A673 (cell line): ENCODE data around the gene NUDT16.

Source experiments
- EZH2 ChIP-seq: fragments of 200-600 bp; sonication (generic); IDR thresholded peaks from 2 replicates; pipeline ENCODE4 v1.6.1; 2017; ENCODE audit warnings: borderline replicate concordance, low read depth, mild to moderate bottlenecking, mixed read lengths, antibody characterized with exemption, low read length; ENCODE audit not compliant: poor library complexity, severe bottlenecking
- TF ChIP-seq, protein P1 (sequence below): fragments of 300-800, 200-600 bp; sonication (generic); conservative IDR thresholded peaks from 2 replicates; pipeline ENCODE4 v1.5.1; 2017; ENCODE audit warnings: low read depth, mild to moderate bottlenecking, antibody characterized with exemption, low read length, moderate library complexity, mixed read lengths

GRCh38 chr3:131393868-131394267 lies 12.3 kb downstream of the NUDT16 start:
- TF ChIP-seq, protein P1, sequence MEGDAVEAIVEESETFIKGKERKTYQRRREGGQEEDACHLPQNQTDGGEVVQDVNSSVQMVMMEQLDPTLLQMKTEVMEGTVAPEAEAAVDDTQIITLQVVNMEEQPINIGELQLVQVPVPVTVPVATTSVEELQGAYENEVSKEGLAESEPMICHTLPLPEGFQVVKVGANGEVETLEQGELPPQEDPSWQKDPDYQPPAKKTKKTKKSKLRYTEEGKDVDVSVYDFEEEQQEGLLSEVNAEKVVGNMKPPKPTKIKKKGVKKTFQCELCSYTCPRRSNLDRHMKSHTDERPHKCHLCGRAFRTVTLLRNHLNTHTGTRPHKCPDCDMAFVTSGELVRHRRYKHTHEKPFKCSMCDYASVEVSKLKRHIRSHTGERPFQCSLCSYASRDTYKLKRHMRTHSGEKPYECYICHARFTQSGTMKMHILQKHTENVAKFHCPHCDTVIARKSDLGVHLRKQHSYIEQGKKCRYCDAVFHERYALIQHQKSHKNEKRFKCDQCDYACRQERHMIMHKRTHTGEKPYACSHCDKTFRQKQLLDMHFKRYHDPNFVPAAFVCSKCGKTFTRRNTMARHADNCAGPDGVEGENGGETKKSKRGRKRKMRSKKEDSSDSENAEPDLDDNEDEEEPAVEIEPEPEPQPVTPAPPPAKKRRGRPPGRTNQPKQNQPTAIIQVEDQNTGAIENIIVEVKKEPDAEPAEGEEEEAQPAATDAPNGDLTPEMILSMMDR: no peak
- no peak for TF ChIP-seq EZH2
